ENCODE results near the gene OR5B2.
"Not testable (repeated sequence)": the region's sequence is repeated elsewhere in the genome, so short reads cannot be mapped to it uniquely, and the experiment has no call there.

Gene OR5B2

DNA sequence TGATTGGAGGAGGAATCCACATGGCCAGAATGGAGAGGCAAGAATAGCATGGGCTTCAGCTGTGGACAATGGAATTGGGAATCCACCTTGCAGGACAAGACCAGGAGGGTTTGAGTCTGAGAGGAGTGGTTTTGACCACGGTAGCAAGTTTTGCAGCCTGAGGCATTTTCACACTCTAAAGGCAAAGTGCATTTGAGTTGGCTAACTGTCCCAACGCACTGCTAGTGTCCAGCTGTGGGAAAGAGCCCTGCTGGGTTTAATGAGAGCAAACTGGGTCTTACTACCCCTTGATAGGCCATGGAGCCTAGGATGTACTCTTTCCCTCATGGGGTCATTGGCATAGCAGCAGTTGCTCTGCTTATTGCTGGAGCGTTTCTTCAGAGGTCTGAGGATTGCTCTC is at the start of gene OR5B2:
Gene OR5B2 (minus strand): TSS at position 101 of the 400 bp plus-strand sequence. CDS start 4,860 bp downstream, outside the sequence.
- DNase-seq, result no peak

- peak in 1 of 2 experiments; percentile 27 for DNase-seq
Observed at GRCh38 chr11:58471892-58472291, 44.0 kb upstream of the OR5B2 start.

- no peak for DNase-seq
Observed at GRCh38 chr11:58466293-58466692, 38.4 kb upstream of the OR5B2 start.

GRCh38 chr11:58465690-58466089 is 37.8 kb upstream of the OR5B2 start:
- DNase-seq, result no peak

DNA sequence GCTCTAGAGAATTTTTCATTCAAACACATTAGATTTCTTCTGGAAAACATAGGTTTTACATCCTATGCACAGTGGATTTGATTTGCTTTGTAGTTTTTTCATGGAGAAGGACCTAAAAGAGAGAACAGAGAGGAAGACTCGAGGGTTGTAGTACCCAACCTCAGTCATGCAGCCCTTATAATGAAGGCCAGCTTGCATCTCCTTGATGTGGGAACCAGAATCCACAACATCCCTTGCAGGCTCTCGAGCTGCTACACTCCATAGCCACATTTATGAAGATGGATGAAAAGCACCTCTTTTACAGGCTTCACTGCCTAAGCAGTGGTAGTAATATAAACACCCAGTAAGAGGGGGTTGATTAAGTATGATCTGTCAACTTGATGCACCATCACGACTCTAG is 23.7 kb upstream of the OR5B2 start:
- no peak for DNase-seq

GRCh38 chr11:58446294-58446693 is 18.4 kb upstream of the OR5B2 start:
- DNase-seq, result no peak

DNA sequence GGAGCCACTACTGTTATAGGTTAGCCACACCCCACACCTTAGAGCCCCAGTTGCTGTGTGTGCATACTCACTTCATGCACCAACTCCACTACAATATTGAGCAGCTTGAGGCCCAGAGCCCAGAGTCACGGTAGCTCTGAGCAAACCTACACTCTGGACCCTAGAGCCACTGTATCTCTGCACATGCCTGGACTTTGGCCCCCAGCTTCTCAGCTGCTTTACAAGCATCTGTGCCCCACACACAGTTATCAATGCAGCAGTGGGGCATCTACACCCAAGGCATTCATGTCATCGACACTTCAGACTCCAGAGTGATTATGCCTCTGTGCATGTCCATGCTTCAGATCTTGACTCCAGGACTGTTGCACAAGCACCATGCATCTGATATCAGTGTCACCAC is 16.4 kb upstream of the OR5B2 start:
- no peak for DNase-seq

DNA sequence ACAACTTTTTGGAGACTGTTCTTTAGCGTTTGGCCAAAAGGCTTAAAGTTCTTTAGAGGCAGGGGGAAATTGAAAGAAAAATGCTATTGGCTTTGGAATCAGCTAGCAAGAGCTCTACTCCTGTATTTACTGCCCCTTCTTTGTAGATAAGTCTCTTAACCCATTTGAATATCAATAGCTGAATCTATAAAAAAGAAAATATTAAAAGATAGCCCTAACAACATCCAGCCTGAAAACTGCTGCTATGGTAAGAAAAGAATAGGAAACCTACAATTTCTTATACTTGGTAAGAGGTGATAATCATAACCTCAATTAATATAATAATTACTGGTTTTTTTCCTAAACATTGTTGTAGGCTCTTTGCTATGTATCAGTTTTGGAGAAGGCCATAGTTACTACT is 14.2 kb upstream of the OR5B2 start, which contains the start of gene OR5B12:
Gene OR5B12 (minus strand): TSS at position 101 of the 400 bp plus-strand sequence. CDS start 2,085 bp downstream, outside the sequence.
- DNase-seq, result no peak

GRCh38 chr11:58438486-58438885 is 10.6 kb upstream of the OR5B2 start:
- no peak for DNase-seq

DNA sequence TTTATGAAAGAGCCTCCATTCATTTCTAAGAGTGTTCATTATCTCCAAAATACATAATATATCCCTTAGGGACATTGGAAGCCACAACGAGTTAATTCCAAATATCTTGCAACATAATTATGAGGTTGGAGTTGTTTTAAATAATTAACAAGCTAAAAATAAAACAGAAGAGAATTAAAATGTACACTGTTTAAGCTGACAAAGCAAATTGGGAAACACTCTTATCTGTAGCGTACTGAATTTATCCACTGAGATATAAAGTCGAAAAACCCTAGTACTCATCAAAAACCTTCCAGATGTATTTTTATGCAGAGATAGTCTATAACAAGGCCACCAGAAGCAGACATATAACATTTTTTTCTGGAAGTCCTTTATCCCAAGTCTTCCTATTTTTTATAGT is 6.3 kb upstream of the OR5B2 start:
- DNase-seq, result no peak

- no peak for DNase-seq
Observed at GRCh38 chr11:58433638-58434203, 5.8 kb upstream of the OR5B2 start.

DNA sequence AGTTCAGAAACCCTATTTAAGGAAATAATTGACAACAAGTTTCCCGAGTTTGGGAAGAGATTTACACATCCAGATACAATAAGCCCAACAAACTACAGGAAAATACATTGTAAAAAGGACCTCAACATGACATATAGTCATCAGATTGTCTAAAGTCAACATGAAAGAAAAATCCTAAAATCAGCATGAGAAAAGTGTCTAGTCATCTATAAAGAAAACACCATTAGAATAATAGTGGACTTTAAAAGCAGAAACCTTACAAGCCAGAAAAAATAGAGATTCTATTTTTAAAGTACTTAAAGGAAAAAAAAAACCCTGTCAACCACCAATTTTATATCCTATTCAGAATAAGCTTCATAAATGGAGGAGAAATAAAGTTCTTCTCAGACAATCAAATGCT is 1.4 kb upstream of the OR5B2 start:
- DNase-seq, result no peak

DNA sequence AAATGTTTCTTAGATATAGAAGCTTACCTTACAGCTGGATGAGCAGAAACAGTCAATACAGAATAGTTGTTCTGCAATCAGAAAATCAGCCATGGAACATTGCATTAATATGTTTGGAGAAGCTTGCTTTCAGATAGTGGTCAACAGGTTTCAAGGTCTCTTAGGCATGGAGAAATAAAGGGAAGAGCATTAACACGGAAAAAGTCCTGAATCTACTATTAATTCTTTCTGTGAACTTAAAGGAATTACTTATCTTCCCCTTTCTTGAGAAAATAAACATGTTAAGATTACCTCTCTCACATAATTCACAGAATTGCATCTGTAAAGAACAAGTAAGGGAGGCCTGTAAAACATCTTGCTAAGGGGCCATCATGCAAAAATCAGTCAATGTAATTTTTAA is 21.1 kb downstream of the OR5B2 start, which contains the start of gene OR5B3:
Gene OR5B3 (minus strand): TSS at position 101 of the 400 bp plus-strand sequence. CDS start 3,465 bp downstream, outside the sequence.
- no peak for DNase-seq

- not testable (repeated sequence) for DNase-seq
Observed at GRCh38 chr11:58399622-58400021, 28.3 kb downstream of the OR5B2 start.

DNA sequence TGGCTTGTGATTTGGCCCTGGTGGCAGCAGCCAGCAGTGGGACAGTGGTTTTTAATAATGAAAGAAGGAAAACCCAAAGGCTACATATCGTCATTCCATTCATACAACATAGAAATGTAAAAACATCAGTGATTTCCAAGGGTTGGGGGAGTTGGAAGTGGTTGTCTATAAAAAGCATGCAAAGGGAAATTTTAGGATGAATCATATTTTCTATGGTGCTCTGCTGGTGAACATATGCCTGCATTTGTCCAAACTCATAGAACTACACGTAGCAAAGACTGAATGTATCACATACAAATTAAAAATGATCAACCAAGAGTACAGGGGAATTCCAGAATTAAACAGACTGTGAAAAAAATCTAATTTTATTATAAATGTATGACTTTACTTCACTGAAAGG is 32.3 kb downstream of the OR5B2 start:
- no peak for DNase-seq

GRCh38 chr11:58394195-58394594 is 33.7 kb downstream of the OR5B2 start:
- DNase-seq, result no peak

- DNase-seq, result no peak
Observed at GRCh38 chr11:58392746-58393145, 35.2 kb downstream of the OR5B2 start.

DNA sequence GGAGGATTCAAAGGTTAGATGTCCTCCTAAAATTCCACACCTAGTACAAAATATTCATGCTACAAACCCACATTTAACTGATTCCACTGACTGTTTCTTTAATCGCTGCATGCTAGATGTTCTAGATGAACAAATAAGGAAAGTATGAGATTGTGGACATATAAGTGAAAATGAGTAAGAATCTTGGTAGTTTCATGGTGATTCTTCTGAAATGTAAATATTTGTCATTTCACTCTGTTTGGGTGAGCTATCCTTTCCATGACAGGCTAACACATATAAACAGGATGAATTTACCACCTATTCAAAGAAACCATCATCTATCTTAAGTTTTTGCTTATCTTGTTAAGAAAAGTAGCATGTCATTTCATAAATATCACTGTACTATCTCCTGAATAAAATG is 36.0 kb downstream of the OR5B2 start:
- no peak for DNase-seq

- DNase-seq, result no peak
Observed at GRCh38 chr11:58390551-58391063, 37.3 kb downstream of the OR5B2 start.

Data from Kasumi-1 (cell line).